Right hindlimb (tissue), 1 donor: ENCODE data around the gene ECT2L.
"Not testable (repeated sequence)": the region's sequence is repeated elsewhere in the genome, so short reads cannot be mapped to it uniquely, and the experiment has no call there.

Source experiments
- DNase-seq: peaks from one replicate; pipeline ENCODE4 v3.0.0-alpha.2; 2018

Gene ECT2L

GRCh38 chr6:138864343-138864890, 68.5 kb downstream of the ECT2L start:
- DNase-seq: no peak

DNA sequence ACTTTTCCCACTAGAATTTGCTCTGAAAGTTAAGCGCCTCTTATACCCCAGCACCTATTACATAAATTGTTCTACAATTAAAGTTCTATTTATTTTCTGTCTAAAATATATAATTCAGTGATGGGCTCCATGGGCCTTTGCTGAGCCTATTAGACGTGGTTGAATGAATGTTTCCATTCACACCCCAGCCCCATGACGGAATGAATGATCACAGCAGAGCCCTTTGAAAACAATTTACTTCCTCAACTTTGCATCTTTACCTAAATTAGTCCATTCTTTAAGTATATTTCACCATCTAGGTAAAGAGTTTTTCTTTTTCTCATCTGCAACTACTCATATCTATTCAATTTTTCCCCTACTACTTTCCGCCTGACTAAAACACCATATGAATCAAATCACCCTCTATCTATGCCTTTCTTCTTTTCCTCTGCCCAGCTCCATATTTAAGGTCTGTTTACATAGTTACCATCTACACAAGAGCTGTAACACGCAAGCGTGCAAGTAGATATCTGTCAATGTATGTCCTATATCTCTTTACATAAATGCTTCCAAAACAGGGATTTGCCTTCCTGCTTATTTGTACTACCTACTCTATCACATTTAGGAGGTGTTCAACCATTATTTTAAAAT, 69.7 kb downstream of the ECT2L start:
- DNase-seq: no peak

GRCh38 chr6:138868181-138868580, 72.3 kb downstream of the ECT2L start:
- no peak for DNase-seq

DNA sequence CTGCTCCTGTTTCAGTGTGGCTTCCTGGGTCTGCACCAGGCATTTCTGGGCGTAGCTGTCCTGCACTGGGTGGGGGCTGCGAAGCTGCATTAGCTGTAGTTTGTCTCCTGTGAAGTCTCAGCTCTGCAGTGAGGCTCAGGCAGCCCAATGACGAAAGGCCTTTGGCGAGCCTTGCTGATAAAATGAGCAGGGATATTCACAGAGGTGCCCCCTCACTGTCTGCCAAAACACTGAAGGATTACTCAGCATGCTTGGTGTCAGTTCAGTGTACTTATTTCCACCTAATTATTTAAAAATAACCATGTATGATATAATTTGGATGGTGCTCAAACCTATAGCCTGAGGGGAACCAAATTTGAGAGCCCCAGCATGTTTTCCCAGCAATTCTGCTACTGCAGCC, 73.5 kb downstream of the ECT2L start:
- DNase-seq: peak; percentile 60

- DNase-seq: no peak
Measured at GRCh38 chr6:138873191-138873590, 77.3 kb downstream of the ECT2L start.

GRCh38 chr6:138882369-138883017, 86.6 kb downstream of the ECT2L start:
- no peak for DNase-seq

DNA sequence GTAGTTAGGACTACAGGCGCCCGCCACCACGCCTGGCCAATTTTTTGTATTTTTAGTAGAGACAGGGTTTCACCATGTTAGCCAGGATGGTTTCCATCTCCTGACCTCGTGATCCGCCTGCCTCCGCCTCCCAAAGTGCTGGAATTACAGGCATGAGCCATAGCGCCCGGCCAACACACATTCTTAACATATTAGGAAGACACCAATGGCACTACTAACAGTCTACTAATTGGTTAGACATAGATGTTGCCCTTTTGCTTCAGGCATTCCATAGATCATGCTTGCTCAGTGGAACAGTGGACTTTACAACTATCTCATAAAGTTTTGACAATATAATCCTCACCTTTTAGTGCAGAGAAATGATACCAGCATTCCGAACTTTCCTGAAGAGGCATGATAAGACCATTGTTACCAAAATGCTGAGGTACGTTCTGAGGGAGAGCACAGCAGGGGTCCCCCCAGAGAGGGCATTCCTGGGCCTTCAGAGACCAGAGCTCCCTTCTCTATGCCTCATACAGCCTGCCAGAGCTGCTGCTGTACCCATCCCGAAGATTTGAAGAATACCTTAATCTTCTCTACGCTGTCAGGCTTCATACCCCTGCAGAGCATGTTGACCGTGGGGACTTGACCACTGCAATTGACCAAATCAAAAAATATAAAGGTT, 89.4 kb downstream of the ECT2L start:
- DNase-seq: no peak

DNA sequence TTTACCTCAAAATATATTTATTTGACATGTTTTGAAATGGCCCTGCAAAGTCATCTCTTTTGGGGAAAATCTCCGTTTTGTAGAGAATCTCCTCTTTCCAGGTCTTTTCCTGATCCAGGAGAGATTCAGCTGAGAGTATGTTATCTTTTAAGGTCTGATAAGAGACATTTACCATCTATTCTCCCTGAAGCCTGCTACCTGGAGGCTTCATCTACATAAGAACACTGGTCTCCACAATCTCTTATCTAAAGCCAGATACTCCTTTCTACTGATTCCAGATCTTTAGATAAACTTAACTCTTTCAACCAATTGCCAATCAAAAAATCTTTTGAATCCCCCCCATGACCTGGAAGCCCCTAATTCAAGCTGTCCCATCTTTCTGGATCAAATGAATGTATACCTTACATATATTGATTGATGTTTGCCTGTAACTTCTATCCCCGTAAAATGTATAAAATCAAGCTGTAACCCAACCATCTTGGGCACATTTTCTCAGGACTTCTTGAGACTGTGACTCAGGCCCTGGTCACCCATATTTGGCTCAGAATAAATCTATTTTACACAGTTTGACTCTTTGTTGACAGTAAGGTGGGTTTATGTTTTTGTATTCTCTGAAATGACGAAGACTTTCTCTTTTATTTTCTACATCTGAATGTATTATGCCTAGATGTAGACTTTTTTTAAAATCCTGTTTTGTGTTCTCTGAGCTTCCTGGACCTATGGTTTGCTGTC, 95.5 kb downstream of the ECT2L start:
- DNase-seq: no peak

- DNase-seq: no peak
Measured at GRCh38 chr6:138896104-138896756, 100.3 kb downstream of the ECT2L start.

DNA sequence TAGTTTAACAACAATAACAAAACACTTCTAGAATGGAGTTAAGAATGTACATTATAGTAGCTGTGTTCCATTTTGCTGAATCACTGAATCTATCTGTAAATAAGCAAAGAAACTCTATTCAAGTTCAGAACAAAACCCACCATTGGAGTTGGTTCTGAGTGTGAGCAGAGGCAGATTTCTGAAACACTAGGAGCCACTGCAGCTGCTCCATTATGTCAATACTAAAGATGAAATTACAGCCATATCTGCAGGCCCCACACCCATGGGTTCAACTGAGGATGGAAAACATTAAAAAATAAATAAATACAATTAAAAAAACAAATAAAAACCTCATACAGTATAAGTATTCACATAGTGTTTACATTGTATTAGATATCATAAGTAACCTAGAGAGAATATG, 101.1 kb downstream of the ECT2L start:
- no peak for DNase-seq

DNA sequence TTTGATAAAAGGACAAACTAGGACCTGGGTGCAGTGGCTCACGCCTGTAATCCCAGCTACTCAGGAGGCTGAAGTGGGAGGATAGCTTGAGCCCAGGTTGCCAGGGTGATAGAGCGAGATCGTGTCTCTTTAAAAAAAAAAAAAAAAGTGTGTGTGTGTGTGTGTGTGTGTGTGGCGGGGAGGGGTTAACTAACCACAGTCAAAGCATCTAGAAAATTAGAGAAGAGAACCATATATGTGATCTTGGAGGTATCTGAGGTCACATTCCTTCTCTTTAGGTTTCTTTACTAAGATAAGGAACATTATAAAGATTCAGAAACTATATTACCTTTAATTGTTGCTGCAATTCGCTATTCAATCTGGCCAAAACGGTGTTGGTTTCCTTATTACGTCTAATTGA, 111.3 kb downstream of the ECT2L start:
- DNase-seq: no peak

DNA sequence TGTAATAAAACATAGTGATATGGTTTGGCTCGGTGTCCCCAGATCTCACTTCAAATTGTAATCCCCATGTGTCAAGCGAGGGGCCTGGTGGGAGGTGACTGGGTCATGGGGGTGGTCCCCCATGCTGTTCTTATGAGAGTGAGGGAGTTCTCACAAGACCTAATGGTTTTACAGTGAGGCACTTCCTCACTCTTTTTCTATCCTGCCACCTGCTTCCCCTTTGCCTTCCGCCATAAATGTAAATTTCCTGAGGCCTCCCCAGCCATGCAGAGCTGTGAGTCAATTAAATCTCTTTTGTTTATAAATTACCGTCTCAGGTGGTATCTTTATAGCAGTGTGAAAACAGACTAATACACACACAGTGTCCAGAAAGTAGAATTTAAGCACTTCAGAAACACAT, 113.6 kb downstream of the ECT2L start:
- DNase-seq: no peak

DNA sequence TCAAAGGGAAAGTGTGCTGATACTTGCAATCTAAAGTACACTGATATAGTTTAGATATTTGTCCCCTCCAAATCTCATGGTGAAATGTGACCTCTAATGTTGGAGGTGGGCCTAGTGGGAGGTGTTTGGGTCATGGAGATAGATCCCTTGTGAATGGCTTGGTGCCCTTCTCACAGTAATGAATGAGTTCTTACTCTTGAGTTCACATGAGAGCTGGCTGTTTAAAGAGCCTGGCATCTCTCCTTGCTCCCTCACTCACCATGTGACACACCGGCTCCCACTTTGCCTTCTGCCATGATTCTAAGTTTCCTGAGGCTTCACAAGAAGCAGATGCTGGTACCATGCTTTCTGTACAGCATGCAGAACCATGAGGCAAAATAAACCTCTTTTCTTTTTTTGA, 114.1 kb downstream of the ECT2L start:
- no peak for DNase-seq

DNA sequence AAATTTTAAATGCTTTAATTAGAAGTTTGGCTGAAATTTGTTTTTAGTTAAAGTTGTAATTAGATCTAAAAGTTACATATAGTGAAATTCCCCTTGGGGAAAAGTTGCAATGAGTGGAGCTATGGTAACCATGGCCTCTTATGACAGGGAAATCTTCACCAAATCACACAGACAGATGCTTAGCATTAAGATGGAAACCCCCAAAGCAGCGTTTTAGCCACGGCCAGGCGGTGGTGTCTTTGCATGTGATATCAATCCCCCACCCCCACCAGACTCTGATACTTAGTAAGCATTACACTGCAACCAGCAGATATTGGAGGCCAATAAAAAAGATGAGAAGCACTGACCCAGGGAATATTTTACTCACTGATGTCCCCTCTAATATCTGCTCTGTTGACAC, 116.4 kb downstream of the ECT2L start:
- no peak for DNase-seq

DNA sequence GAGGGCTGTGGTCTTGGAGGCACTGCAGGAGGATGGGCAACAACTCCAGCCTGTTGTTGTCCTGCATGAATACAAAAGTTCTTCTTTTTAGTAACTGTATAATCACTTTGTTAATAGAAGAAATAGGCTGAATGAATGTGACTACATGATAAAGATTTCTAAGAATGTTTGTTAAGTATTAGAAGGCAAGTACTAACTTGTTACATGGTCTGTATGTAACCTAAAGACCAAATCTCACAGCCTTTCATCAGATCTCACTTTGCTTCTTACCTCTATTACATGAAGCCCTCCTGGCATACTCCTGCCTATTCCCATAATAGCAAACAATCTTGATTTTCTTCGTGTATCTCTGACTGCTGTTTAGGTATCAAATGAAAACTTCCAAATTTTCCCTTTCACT, 118.8 kb downstream of the ECT2L start:
- no peak for DNase-seq

- no peak for DNase-seq
Measured at GRCh38 chr6:138920906-138921305, 125.0 kb downstream of the ECT2L start.

DNA sequence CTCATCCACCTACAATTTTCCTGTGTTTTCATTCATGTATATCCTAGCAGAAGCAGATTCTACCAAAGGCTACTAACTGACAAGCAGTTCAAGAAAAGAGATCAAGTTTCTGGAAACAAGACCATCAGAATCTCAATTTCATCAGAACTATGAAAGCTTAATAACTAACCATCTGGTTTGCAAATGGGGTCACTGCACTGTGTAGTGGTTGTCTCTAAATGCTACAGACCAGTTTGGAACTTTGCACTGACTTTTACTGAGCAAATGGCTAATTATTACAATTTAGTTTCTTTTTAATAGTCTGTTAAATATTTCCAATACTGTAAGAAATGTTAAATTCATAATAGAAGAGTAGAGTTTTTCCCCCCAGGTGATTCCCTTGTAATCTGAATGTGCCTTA, 127.7 kb downstream of the ECT2L start:
- DNase-seq: no peak

DNA sequence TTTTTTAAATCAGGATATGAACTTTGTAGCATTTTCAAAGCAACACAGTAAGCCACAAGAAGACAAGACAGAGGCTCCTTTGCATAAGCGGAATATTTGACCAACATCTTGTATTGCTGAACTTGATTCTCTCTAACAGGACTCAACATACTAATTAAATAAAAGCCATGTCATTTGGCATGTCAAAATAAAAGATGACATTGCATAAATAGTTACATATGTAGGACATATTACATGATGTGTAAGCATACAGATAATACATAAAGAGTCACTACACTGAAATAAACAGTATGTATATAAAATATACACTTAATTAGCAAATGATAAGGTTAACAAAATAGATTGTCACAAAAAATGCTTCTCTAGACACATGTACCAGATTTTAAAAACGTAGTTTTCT, 129.9 kb downstream of the ECT2L start:
- DNase-seq: no peak

DNA sequence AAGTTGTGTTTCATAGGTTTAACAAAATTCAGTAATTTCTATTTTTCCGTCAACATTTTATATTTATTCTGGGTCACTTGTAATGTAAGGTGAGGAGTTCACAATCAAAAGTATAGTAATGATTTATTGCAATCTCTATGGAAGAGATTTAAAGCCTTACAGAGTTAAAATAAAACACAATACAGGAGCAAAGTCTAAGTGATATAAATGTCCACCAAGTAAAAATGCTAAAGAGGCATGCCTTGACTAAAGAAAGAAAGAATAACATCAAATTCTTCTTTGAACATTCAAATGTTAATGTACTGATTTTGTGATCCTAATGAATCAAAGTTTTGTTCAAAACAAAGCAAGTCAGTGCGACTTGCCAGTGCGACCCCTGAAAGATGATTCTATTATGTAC, 130.7 kb downstream of the ECT2L start:
- DNase-seq: no peak

DNA sequence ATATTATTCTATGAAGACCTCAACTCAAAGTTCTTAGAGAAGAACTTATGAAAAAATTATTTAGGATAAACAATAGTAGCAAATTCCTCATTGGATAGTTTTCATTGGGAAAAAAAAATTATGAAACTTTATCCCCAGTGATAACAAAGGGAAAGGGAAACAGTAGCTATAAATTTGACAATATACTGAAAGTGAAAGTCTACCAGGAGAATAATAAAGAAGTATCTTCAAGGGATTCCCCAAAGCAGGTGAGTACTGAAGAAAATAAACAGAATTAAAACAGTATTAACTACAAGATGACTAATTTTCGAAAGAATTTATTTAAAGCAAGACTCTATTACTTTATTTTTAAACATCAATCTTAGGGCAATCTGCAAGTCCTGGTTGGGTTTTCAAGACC, 135.8 kb downstream of the ECT2L start:
- DNase-seq: no peak

DNA sequence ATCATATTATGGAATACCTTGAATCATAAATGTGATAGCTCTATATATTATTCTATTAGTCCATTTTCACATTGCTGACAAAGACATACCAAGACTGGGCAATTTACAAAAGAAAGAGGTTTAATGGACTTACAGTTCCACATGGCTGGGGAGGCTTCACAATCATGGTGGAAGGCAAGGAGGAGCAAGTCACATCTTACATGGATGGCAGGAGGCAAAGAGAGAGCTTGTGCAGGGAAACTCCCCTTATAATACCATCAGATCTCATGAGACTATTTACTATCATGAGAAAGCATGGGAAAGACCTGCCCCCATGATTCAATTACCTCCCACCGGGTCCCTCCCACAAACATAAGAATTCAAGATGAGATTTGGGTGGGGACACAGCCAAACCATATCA, 141.0 kb downstream of the ECT2L start:
- DNase-seq: not testable (repeated sequence)

DNA sequence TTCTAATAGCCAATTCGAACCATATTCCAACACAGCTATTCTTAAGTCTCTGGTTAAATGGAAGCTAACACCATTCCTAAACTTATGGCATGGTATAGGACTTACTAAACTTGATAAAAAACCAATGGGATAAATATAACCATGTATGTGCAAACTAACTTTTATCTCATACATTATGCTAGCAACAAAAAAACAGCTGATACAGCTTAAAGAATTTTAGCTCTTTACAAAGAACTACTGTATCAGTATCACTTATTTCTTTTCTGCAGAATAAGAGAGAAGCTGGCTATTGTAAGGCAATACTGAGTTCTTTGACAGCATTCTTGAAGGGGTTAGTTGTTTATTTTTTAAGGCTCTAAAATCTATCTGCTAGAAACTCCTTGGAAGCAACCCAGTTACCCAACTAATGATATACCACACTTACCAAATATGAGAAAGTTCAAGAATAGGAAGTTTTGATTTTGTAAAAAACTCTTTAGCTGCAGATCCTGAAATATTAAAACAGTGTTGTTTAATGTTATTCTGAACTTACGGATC, 147.3 kb downstream of the ECT2L start:
- DNase-seq: no peak

DNA sequence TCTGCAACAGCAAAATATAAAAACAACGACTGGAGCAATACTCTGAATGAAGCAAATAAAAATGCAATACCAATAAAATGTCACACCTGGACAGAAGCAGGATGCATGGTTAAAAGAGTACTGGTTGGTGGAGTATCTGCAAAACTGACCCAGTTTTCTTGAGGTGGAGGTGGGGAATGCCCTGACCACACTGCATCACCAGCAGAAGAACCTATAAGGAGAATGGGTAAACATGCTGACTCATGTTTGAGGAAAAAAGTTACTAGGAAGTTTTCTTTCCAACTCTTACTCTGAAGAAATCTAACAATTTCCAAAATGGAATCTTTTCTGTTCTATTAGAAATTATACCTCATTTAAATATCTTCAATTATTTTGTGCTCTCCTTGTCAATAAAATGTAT, 148.5 kb downstream of the ECT2L start:
- DNase-seq: no peak
